GM18498 (cell line): ENCODE measurements around the gene TRIM68.
A peak's percentile ranks its signal among the peaks of the same experiment; 100 is the strongest.

Source experiments
- ATAC-seq: cut with Tn5 transposase; IDR thresholded peaks from one replicate; pipeline ENCODE4 v1.9.1; 2021; ENCODE audit warnings: mild to moderate bottlenecking, moderate library complexity; ENCODE audit not compliant: unreplicated experiment

The TRIM68 gene

GRCh38 chr11:4607781-4608666 is at the start of gene TRIM68:
Gene TRIM68, minus strand, starts transcription at chr11:4608231. Its CDS starts 2,727 bp downstream, at chr11:4605504.
- ATAC-seq, result peak; percentile 100

DNA sequence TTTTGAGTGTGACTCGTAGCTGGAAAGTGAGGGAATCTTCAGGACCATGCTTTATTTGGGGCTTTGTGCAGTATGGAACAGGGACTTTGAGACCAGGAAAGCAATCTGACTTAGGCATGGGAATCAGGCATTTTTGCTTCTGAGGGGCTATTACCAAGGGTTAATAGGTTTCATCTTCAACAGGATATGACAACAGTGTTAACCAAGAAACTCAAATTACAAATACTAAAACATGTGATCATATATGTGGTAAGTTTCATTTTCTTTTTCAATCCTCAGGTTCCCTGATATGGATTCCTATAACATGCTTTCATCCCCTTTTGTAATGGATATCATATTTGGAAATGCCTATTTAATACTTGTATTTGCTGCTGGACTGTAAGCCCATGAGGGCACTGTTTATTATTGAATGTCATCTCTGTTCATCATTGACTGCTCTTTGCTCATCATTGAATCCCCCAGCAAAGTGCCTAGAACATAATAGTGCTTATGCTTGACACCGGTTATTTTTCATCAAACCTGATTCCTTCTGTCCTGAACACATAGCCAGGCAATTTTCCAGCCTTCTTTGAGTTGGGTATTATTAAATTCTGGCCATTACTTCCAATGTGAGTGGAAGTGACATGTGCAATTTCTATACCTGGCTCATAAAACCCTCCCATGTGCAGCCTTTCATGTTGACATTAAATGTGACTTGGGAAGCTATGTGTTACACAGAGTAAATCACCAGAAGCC is 46.8 kb upstream of the TRIM68 start:
- ATAC-seq, result peak; percentile 43

DNA sequence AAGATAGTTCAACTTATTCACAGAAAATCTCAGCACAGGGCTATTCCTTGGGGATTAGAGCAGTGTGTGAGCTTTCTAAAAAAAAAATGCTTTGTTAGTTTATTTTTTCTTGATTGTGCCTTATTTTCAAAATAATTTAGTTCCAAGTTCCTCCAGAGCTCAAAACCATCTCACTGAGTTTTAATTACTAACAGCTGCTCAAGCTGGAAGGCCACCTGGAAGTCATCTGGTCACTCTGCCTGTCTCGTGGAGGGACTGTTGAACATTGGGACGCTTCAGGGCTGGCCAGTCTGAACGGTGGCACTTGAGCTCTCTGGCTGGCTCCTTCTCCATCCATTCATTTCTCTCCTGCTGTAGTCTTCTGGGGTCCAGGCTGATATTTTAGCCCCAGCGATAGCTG is 39.7 kb upstream of the TRIM68 start:
- no peak for ATAC-seq

DNA sequence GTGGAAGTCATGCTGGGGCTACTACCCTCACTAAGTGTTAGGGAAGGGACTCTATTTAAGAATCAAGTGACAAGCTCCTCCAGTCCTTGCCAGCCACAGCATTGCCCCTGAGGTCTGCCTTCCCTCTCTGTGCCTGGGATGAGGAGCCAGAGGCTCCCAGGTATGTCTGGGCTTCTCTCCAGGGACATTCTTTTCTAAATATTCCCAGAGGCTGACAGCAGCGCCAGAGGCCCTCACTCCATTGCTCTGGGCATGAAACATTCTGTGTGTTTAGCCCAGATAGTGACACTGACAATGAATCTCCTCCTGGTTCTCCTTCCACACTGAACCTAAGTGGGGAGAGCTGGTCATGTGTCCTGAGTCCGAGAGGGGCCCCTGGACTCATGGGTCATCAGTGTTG is 37.9 kb upstream of the TRIM68 start:
- ATAC-seq, result no peak

DNA sequence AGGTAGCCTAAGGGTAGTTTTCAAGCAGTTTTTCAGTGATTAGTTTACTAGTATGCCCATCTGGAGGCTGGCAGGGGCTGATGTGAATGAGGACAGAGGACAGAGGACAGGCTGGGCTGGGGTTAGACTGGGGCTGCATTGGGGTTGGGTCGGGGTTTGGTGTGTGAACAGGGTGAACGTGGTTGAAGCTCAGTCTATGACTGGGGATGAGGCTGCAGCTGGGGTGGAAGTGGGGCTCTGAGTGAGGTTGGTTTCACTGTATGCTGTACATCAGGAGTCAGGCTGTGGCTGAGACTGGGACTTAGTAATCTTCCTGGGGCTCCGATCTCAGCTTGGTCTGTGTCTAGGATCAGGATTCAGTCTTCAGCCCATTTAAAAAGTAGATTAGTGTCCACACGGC is 36.2 kb upstream of the TRIM68 start:
- no peak for ATAC-seq

DNA sequence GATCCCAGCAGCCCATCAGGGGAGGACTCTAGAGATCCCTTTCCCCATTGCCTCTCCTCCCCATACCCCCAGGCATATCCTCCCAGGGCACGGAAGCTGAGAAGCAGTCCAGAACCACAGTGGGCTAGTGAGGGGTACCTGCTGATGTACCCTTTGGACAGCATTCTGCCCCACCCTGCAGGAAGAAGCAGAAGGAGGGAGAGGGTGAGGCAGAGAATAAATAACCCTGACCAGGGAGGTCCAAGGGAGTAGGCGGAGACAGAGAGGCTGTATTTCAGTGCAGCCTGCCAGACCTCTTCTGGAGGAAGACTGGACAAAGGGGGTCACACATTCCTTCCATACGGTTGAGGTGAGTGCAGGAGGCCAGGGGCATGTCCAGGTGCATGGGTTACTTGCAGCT is 35.7 kb upstream of the TRIM68 start, which contains the start of gene OR51E1:
TSS of gene OR51E1 (plus strand) at position 301 of the 400 bp plus-strand sequence. CDS start 8,545 bp downstream, outside the sequence.
- ATAC-seq, result no peak

GRCh38 chr11:4643076-4643475 is 35.0 kb upstream of the TRIM68 start:
- no peak for ATAC-seq

DNA sequence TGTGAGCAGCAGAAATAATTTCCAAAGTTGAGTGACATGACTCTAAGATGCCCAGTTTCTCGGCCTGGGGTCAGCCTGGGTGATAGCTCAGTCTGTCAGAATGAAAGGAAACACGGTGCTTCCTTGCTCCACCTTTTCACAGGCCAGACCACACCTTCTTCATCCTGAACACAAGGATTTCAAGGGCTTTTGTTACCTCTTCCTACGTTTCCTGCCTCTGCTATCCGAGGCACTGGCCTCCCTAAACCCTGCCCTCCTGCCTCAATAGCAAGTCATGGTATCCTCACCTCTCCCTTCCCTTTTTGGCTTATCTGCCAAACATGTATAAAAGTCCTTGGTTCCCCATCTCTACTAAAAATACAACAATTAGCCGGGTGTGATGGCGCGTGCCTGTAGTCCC is 34.0 kb upstream of the TRIM68 start:
- ATAC-seq, result no peak

DNA sequence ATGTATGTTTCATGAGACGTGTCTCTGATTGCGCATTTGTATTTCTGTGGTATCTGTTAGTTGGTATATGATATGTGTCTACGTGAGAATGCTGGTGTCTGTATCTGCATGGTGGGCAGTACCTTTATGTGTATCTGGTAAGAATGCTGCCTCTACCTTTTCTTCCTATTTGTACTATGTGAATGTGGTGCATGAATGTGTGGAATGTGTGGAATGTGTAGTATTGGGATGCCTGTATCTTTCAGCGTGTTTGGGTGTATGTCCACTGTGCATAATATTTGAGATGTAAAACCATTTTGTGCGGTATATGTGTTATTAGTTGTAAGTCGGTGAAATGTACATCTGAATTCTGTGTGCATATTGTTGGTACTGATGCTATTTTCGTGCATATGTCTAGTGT is 33.5 kb upstream of the TRIM68 start:
- no peak for ATAC-seq

- ATAC-seq, result no peak
Observed at GRCh38 chr11:4639931-4640330, 31.9 kb upstream of the TRIM68 start.

DNA sequence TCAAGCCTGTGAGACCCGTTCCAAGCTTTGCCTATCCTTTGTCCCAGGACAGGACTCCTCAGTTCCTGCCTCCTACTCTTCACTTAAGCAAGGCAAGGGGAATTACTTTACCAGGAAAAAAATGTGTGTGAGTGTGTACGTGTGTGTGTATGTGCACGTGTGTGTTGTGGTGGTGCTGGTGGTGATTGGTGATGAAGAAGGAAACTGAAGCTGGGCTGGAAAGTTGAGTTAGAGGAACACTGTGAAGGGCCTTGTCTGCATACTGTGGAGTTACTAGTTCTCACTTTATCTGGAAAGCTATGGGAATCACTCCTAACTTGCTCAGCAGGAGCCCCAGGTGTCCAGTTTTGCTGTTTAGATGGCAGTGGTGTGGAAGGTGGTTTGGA is 29.6 kb upstream of the TRIM68 start:
- ATAC-seq, result no peak

- peak; percentile 99 for ATAC-seq
Observed at GRCh38 chr11:4636962-4637661, 29.1 kb upstream of the TRIM68 start, which contains the start of gene OR51D1. Gene OR51D1, plus strand, starts transcription at chr11:4637477. Its CDS starts 2,314 bp downstream, at chr11:4639791.

GRCh38 chr11:4636136-4636535 is 28.1 kb upstream of the TRIM68 start:
- no peak for ATAC-seq

DNA sequence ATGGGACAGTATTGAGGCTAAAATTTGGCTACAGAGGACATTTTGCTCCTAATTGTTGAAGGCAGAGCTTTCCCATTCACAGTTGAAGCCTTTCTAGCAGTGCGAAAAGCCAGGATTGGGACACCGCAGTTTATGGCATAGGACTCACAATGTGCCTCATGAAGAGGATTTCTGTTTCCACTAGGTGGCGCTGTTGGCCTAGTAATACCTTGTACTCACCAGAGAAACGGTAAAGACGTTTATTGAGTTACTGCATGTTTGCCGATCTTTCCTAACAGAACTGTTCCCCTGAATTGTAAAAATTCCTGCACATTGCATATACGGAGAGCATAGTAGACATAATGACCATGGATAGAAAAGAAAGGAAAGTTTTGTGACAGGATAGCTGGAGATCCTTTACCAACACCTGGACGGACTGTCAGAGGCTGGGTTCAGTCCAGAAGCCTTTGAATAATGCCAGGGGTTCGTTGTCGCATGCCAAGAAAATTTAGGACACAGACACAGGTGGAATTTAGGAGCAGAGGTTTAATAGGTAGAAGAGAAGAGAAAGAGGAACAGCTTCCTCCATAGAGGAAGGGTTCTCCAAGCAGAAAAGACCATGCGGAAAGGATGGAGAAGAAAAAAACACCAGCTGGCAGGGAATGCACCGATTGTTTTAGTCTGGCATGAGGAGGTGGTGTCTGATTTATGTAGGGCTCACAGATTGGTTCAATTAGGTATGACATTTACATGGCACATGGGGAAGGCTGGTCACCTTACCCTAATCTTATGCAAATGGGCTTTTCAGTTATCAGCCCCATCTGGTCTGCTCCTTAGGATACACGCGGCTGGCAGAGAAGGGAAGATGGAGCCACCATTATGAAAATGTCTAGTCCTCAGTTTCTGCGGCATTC is 18.4 kb upstream of the TRIM68 start:
- ATAC-seq, result peak; percentile 60

DNA sequence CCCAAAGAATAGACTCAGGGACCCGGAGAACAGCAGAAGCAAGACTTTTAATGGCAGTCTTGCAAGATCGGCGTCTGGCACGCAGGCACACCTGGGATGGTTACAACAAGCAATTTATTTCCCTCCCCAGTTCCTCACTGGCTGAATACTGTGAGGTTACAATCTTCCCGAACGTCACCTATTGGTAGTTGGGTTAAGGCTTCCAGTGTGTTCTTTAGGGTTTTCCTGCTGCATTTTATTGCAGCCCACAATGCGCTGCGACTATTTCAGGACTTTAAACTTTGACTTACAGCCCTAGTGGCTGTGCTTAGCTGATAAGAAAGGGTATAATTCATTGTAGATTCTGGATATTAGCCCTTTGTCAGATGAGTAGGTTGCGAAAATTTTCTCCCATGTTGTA is 11.5 kb upstream of the TRIM68 start:
- ATAC-seq, result no peak

DNA sequence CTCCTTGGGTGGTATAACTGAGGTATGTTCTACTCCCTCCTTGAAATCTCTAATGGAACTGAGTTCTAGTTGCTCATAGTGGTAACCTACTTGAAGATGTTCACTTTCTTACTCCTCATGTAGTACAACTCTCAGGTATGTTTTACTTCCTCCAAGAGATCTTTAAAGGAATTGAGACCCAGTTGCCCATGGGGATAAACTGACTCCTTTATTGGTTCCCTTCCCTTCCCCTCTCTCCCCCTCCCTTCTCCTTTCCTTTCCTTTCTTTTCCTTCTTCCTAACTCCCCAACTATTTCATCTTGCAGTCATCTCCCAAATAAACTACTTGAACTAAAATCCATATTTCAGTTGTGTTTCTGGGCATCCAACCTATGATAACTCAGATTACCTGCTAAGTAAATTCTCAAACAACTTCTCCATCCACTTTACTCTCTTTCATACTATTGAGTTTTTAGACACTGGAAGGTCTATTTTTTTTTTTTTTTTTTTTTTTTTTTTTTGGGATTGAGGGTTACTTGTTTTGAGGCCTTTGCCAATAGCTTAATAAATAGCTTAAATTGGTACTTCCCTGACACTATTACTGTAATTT is 7.9 kb upstream of the TRIM68 start:
- ATAC-seq, result no peak

GRCh38 chr11:4611986-4612385 is 4.0 kb upstream of the TRIM68 start:
- ATAC-seq, result no peak

GRCh38 chr11:4610258-4610935 is 2.4 kb upstream of the TRIM68 start:
- ATAC-seq, result no peak

DNA sequence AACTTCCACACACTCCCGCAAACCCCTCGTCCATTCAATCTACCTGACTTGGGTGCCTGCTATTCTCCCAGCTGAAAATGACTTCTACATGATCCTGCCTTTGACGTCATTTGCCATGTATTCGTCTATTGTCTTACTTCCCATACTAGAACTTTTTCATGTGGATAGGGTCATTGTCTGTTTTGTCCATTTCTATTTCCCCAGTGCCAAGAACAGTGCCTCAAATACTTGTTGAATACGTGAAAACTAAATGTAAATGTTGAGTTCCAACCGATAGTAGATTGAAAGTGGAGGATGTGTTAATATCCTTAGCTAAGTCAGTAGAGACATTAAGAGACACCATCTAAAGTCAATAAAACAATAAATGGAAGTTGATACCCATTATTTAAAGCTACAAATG is 935 bp downstream of the TRIM68 start:
- ATAC-seq, result no peak
